GM18505 (cell line): ENCODE results near the gene SGCE.
A peak's percentile ranks its signal among the peaks of the same experiment; 100 is the strongest.

Experiments
- ATAC-seq: cut with Tn5 transposase; IDR thresholded peaks from one replicate; pipeline ENCODE4 v1.9.1; 2021; ENCODE audit not compliant: unreplicated experiment
- POLR2A ChIP-seq: IDR thresholded peaks from 4 replicates; pipeline ENCODE4 v1.6.1; 2011; ENCODE audit warnings: borderline replicate concordance; ENCODE audit not compliant: insufficient read depth, insufficient read length; ENCODE audit errors: extremely low read depth

SGCE gene

GRCh38 chr7:94654783-94655125, 1.2 kb downstream of the SGCE start:
- no peak for TF ChIP-seq POLR2A
- no peak for ATAC-seq

DNA sequence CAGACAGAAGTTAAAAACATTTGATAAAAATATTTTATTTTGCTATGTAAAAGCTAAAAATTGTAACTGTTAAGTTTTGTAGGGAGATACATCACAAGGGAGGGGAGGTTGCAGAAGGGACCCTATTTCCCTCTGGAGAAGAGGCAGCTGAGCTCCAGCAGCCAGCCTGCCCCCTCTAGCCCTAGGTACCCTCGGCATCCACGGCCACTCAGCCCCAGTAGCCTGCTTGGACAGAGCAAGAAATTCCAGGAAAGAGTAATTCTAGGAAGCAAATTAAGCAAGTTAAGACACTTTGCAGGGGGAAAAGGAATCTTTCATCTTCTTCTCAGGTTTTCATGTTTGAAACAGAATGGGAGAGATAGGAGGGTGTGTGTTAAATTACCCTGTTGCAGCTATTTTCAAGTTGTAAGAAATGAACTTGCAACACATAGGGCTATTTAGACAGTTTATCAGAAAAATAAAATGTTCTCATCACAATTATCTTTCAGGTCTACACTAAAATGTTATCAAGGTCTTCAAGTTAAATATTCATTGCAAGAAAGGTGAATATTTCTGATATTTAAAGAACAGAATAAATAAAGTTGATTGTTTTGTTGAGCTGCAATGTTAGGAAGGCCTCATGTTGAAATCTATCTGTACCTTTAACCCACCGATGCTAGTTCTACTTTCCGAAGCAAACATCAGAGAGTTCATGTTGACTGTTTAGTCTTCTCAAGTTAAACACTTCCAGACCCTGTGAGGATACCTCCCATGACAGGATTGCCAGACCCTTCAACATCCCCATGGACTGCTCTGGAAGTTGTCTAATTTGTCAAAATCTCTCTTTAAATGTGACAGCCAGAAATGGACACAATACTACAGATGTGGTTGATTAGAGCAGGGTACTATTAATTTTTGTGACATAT, 5.5 kb downstream of the SGCE start:
- no peak for TF ChIP-seq POLR2A
- ATAC-seq = no peak

DNA sequence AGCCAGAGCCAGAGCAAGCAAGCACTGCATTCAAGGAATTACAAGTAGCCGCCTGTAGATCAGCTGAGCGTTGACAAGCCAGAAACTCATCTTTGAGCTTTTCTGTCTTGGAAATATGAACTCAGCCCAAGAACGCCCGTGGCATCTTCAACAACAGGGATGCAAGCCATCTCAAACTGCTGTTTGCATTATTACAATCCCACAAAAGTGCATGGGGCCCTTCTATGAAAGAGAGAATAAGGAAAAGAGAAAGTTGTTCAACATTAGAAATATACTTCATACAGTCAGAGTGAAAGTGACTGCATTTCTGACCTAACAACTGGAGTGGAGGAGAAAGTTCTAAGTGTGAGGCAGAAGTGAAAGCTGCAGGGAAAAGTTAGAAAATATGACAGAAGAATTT, 6.5 kb downstream of the SGCE start:
- peak; percentile 91 for ATAC-seq

GRCh38 chr7:94648731-94649130, 7.2 kb downstream of the SGCE start:
- TF ChIP-seq POLR2A = no peak
- no peak for ATAC-seq

More for the DNA sequence above, 6.5 kb downstream of the SGCE start:
- no peak for TF ChIP-seq POLR2A

DNA sequence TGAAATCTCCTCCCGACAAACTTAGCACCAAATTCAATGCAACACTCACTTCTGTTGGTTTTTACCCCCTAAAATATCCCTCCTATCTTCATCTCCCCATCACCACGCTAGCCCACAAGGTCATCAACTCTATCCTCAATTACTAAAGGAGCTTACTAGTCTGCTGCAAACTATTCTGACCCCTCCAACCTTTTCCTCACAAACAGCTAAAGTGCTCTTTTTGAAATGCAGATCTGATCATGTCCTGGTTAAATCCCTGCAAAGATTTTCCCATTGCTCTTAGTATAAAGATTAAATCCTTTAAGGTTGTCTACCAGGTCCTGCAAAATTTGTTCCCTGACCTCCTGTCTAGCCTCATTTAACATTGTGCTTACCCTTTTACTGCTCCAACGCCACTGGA, 8.6 kb downstream of the SGCE start:
- ATAC-seq = no peak
- TF ChIP-seq POLR2A = no peak

- TF ChIP-seq POLR2A = no peak
- ATAC-seq = no peak
Observed at GRCh38 chr7:94643771-94644545, 12.0 kb downstream of the SGCE start.

- no peak for ATAC-seq
- no peak for TF ChIP-seq POLR2A
Observed at GRCh38 chr7:94642838-94643653, 12.9 kb downstream of the SGCE start.

GRCh38 chr7:94639384-94639783, 16.5 kb downstream of the SGCE start:
- no peak for TF ChIP-seq POLR2A
- no peak for ATAC-seq

DNA sequence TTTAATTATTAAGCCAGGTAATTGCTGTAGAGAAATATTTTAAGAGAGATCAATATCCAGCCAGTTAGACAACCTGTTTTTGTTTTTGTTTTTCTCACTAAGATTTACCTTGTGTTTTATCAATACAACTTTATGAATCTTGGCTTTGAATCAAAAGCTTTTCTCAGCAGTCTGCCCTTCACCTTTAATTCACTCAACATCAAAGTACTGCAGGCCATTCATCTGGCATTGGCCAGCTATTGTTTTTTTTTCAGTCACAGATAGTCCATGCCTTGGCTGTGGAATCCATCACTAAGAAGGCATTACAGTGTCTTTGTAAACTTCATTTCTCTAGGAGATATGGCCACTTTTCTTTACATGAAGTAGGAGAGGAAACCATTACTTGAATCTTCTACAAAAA, 20.2 kb downstream of the SGCE start:
- no peak for TF ChIP-seq POLR2A
- ATAC-seq = no peak

GRCh38 chr7:94634502-94634901, 21.4 kb downstream of the SGCE start:
- TF ChIP-seq POLR2A = no peak
- ATAC-seq = no peak

DNA sequence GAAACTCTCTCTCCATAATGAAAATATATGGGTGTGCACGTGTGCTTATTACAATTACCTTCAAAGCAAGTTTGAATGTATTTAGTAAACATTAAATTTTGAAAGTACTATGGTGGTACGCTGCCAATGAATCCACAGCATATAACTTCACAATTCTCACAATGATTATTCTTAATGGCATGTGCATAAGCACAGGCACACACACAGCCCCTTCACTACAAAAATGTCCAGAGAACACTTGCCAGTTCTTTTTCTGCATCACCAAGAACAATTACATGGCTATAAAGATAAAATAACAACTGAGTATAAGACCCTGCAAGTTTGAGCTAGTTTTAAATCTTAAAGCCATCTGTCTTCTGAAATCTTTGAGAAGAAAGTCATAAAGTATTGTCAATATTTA, 22.2 kb downstream of the SGCE start:
- no peak for TF ChIP-seq POLR2A
- no peak for ATAC-seq

GRCh38 chr7:94633014-94633341, 23.0 kb downstream of the SGCE start:
- no peak for ATAC-seq
- TF ChIP-seq POLR2A = no peak

DNA sequence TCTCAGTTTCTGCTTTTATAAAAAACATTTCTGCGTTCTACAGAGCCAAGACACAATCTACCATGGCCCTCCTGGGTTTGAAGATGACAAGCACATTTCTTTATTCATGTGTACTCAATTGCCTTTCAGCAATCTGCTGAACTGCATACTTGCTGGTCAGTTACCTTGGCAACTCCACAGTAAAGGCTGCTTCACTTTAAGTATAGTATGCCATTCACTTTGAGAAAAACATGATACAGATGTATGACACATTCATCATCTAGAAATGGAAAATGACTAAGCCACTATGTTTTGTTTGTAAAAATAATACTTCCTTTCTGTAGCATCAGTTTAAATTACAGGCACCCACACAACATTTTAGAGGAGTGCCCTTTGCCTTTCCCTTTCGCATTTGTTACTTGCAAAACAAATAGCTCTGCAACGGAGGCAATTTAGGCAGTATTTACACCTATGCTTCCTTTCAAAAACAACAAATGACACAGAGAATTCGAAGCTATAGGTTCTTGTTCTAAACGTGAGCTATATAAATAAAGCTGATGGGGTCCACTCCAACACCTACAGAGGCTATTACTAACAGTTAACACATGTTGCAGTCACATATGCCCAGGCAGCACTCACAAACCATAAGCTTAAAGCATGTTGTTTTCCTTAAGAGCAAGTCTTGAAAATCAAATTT, 23.5 kb downstream of the SGCE start:
- no peak for TF ChIP-seq POLR2A
- peak; percentile 64 for ATAC-seq
